K562 (cell line): ENCODE data around the gene GP1BB. TPM values are rescaled to one million over a fixed set of nuclear protein-coding genes. Genes with fewer than 3 reads are reported as not detected.

Experiments used
- EP400 ChIP-seq: fragments of 450-650 bp; IDR thresholded peaks from 2 replicates; pipeline ENCODE4 v1.6.1; 2017; ENCODE audit warnings: antibody characterized with exemption, mild to moderate bottlenecking, moderate library complexity
- EZH2 ChIP-seq: IDR thresholded peaks from 2 replicates; pipeline ENCODE4 v1.6.1; 2012; ENCODE audit warnings: low read depth, mild to moderate bottlenecking, inconsistent platforms, low read length, borderline replicate concordance
- FOXJ2 ChIP-seq: fragments of 200-800 bp; sonication (Bioruptor generic); IDR thresholded peaks from 2 replicates; pipeline ENCODE4 v1.6.1; 2016; ENCODE audit warnings: missing genetic modification characterization, missing compliant biosample characterization
- GTF2E2 ChIP-seq: fragments of 200-800 bp; sonication (Bioruptor generic); IDR thresholded peaks from 2 replicates; pipeline ENCODE4 v1.6.1; 2016; ENCODE audit warnings: missing genetic modification characterization, missing compliant biosample characterization
- JUNB ChIP-seq: fragments of 450-650 bp; formaldehyde crosslinking; conservative IDR thresholded peaks from 2 replicates; pipeline ENCODE4 v1.4.0; 2020; ENCODE audit warnings: mild to moderate bottlenecking
- KDM5B ChIP-seq: fragments of 200-600 bp; sonication (generic); IDR thresholded peaks from 2 replicates; pipeline ENCODE4 v1.6.1; 2012; ENCODE audit warnings: low read depth, mild to moderate bottlenecking, moderate library complexity, low read length, control low read depth, inconsistent platforms; ENCODE audit not compliant: insufficient replicate concordance
- LEF1 ChIP-seq: fragments of 450-650 bp; IDR thresholded peaks from 2 replicates; pipeline ENCODE4 v1.6.1; 2016; ENCODE audit warnings: mild to moderate bottlenecking
- NCOA2 ChIP-seq, 2 experiments: fragments of 450-650 bp; IDR thresholded peaks; 2 replicates each; pipeline ENCODE4 v1.6.1; 2018; ENCODE audit warnings: mild to moderate bottlenecking in 2 of 2, moderate library complexity in 1 of 2; ENCODE audit not compliant: partially characterized antibody in 2 of 2
- NELFE ChIP-seq: IDR thresholded peaks from 2 replicates; pipeline ENCODE4 v1.6.1; 2011; ENCODE audit warnings: mild to moderate bottlenecking; ENCODE audit not compliant: insufficient read depth, insufficient read length
- NR2F6 ChIP-seq: fragments of 450-650 bp; formaldehyde crosslinking; IDR thresholded peaks from 2 replicates; pipeline ENCODE4 v1.4.0; 2020; ENCODE audit warnings: mild to moderate bottlenecking
- PML ChIP-seq: IDR thresholded peaks from 2 replicates; pipeline ENCODE4 v1.6.1; 2012; ENCODE audit warnings: low read length, inconsistent platforms
- RFX5 ChIP-seq: IDR thresholded peaks from 2 replicates; pipeline ENCODE4 v1.6.1; 2011; ENCODE audit warnings: low read depth, mild to moderate bottlenecking, improper control_type of control experiment, low read length
- RHOXF2B ChIP-seq: fragments of 250-450 bp; sonication (Bioruptor Pico); conservative IDR thresholded peaks from 2 replicates; pipeline ENCODE4 v1.5.1; 2021
- SIN3A ChIP-seq, 2 experiments: fragments of 150-350 bp in 1 of 2; IDR thresholded peaks; 2 replicates each; pipeline ENCODE4 v1.6.1; 2011 to 2016; ENCODE audit warnings: borderline replicate concordance in 2 of 2, low read depth in 2 of 2, low read length in 2 of 2, mild to moderate bottlenecking in 2 of 2, moderate library complexity in 2 of 2; ENCODE audit not compliant: control insufficient read depth in 1 of 2
- SMAD4 ChIP-seq: fragments of 250-450 bp; sonication (Bioruptor Pico); conservative IDR thresholded peaks from 2 replicates; pipeline ENCODE4 v1.8.0; 2021; ENCODE audit warnings: inconsistent platforms, mild to moderate bottlenecking, moderate library complexity
- SRF ChIP-seq, 2 experiments: fragments of 250-450, 450-650 bp in 1 of 2; sonication (Bioruptor Pico) in 1 of 2; sonication (generic) in 1 of 2; formaldehyde crosslinking; IDR thresholded peaks; 2 replicates each; pipeline versions ENCODE4 v1.5.0 to v1.5.1; 2020 to 2022; ENCODE audit warnings: mild to moderate bottlenecking in 1 of 2, missing genetic modification reagents in 1 of 2
- SRSF9 ChIP-seq: fragments of 200-400 bp; formaldehyde crosslinking; IDR thresholded peaks from 2 replicates; pipeline ENCODE4 v1.6.1; 2017; ENCODE audit warnings: low read depth, low read length, borderline replicate concordance
- TFAP4 ChIP-seq: sonication (generic); formaldehyde crosslinking; IDR thresholded peaks from 2 replicates; pipeline ENCODE4 v1.8.0; 2022; ENCODE audit warnings: missing genetic modification reagents, mild to moderate bottlenecking, moderate library complexity, borderline replicate concordance
- THRAP3 ChIP-seq: fragments of 450-650 bp; IDR thresholded peaks from 2 replicates; pipeline ENCODE4 v1.6.1; 2016; ENCODE audit warnings: mild to moderate bottlenecking, inconsistent platforms, borderline replicate concordance
- ZNF121 ChIP-seq: sonication (generic); formaldehyde crosslinking; conservative IDR thresholded peaks from 2 replicates; pipeline ENCODE4 v1.8.0; 2022; ENCODE audit warnings: missing genetic modification reagents
- ZNF239 ChIP-seq: fragments of 250-450 bp; sonication (Bioruptor Pico); IDR thresholded peaks from 2 replicates; pipeline ENCODE4 v1.4.0; 2020; ENCODE audit warnings: mild to moderate bottlenecking
- ZNF347 ChIP-seq: fragments of 450-650 bp; formaldehyde crosslinking; IDR thresholded peaks from 2 replicates; pipeline ENCODE4 v1.4.0; 2020; ENCODE audit warnings: low read depth, mild to moderate bottlenecking, moderate library complexity
- ZNF431 ChIP-seq: sonication (generic); formaldehyde crosslinking; IDR thresholded peaks from 2 replicates; pipeline ENCODE4 v1.8.0; 2022; ENCODE audit warnings: mild to moderate bottlenecking, missing genetic modification reagents
- ZNF586 ChIP-seq: fragments of 450-650 bp; formaldehyde crosslinking; conservative IDR thresholded peaks from 2 replicates; pipeline ENCODE4 v1.4.0; 2020; ENCODE audit warnings: mild to moderate bottlenecking, moderate library complexity
- ZNF668 ChIP-seq: fragments of 250-450 bp; sonication (Bioruptor Pico); IDR thresholded peaks from 2 replicates; pipeline ENCODE4 v1.8.0; 2022; ENCODE audit warnings: mild to moderate bottlenecking, inconsistent platforms
- ZNF696 ChIP-seq: fragments of 250-450 bp; sonication (Bioruptor Pico); conservative IDR thresholded peaks from 2 replicates; pipeline ENCODE4 v1.4.0; 2020; ENCODE audit warnings: mild to moderate bottlenecking, moderate library complexity
- polyA plus RNA-seq, 8 experiments: library from polyadenylated mRNA; depleted of rRNA in 4 of 8; stranded (reverse) in 5 of 8; unstranded in 3 of 8; fragments of >200 nt; fragmentation: Nextera tagmentation in 2 of 8; fragmentation: Illumina TruSeq in 1 of 8; extraction: Ambion mirVana in 2 of 8; extraction: Trizol in 1 of 8; gene quantifications; 2 replicates each; pipeline versions ENCODE4 v1.2.1 to v1.2.3, GENCODE V29; 2011 to 2014; ENCODE audit warnings: inconsistent platforms in 1 of 8, missing spikeins in 1 of 8
- total RNA-seq, 7 experiments: library from RNA; depleted of rRNA in 6 of 7; stranded (reverse); fragments of >200 nt in 6 of 7; fragmentation: Illumina TruSeq in 2 of 7; extraction: Trizol in 2 of 7; gene quantifications; 2 replicates each; pipeline versions ENCODE4 v1.2.1 to v1.2.3, GENCODE V29; 2011 to 2021; ENCODE audit warnings: low replicate concordance in 1 of 7
- TF ChIP-seq, protein P1 (sequence below): sonication (generic); formaldehyde crosslinking; IDR thresholded peaks from 2 replicates; pipeline ENCODE4 v1.8.0; 2022; ENCODE audit warnings: mild to moderate bottlenecking, missing genetic modification reagents
- TF ChIP-seq, protein P2 (sequence below): fragments of 250-450 bp; sonication (Bioruptor Pico); IDR thresholded peaks from 2 replicates; pipeline ENCODE4 v1.8.0; 2021; ENCODE audit warnings: borderline replicate concordance, mild to moderate bottlenecking, moderate library complexity; ENCODE audit not compliant: poor library complexity, severe bottlenecking

The GP1BB gene
- total and polyA plus RNA-seq, 9 of the 15 experiments (the other 6 are each of a cell fraction or from before 2014, with no cell fraction given): 0.69 to 162 (median 2.8) TPM

DNA sequence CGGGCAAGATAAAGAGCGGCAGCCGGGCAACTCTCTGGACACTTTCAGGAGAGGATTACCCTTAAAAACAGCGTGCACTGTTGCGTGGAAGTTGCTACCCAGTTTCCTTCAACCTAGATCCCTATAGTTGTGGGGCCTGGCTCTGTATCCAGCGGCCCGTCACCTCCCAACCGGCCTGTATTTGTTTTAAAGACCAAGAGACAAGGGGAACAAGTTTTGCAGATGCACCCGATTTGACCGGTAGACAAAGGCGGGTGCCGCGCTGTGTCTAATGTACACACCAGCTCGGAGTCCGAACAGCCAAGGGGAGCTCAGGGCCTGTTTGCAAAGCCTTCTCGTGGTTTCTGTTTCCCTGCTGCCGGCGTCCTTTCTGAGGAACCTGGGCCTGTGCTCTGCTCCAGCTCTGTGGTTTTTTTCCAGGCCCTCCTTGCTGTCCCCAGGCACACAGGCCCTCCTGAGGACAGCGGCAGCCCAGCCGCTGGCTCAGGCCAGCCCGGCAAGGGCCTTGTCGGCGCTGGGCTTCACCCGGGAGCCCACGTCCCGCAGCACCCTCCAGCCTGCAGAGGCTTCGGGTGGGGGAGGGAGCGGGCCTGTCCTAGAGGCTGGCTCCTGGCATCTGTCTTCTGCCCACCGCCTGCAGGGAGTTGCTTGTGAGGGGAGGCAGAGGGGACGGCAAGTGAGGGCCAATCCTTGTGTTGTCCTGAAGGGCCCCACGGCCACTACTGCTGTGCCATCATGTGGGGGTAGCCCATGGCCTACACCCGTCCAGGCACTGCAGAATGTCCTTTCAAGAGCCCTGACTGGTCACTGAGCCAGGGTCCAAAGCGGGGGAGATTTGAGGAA, 38.6 kb downstream of the GP1BB start (continued):
- TF ChIP-seq ZNF239 (CRISPR knock-in tag) (no peak), RFX5 (no peak), ZNF668 (CRISPR knock-in tag) (no peak), NR2F6 (CRISPR knock-in tag) (no peak), ZNF431 (no peak), EP400 (no peak), SRSF9 (no peak), SIN3A (IDR thresholded peaks at IDR 0.05; ENCODE audit: borderline replicate concordance in 2 of 2, control insufficient read depth in 1 of 2, low read depth in 2 of 2, low read length in 2 of 2) (peak in 1 of 2 experiments; percentile 46; a peak in 1 of 4 replicates), THRAP3 (no peak), ZNF586 (peak; percentile 64; the same call in 1 of the 2 replicates), SRF (CRISPR knock-in tag; IDR thresholded peaks at IDR 0.05) (0 out of 4 replicates have a peak, but pooled peaks of 1 of the 2 experiments have one; percentile 53), PML (0 out of 2 replicates have a peak, but pooled peaks have one; percentile 33), EZH2 (no peak), NELFE (no peak), ZNF121 (CRISPR knock-in tag) (no peak), FOXJ2 (tag) (no peak), ZNF347 (CRISPR knock-in tag) (no peak), NCOA2 (IDR thresholded peaks at IDR 0.05; ENCODE audit: partially characterized antibody in 2 of 2) (no peak), RHOXF2B (CRISPR knock-in tag) (no peak), GTF2E2 (tag) (no peak), KDM5B (peak; percentile 43), SMAD4 (CRISPR knock-in tag) (no peak), JUNB (CRISPR knock-in tag) (no peak), TFAP4 (no peak), LEF1 (no peak), ZNF696 (CRISPR knock-in tag) (no peak)
- TF ChIP-seq, protein P1, sequence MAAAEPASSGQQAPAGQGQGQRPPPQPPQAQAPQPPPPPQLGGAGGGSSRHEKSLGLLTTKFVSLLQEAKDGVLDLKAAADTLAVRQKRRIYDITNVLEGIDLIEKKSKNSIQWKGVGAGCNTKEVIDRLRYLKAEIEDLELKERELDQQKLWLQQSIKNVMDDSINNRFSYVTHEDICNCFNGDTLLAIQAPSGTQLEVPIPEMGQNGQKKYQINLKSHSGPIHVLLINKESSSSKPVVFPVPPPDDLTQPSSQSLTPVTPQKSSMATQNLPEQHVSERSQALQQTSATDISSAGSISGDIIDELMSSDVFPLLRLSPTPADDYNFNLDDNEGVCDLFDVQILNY (CRISPR knock-in tag): no peak
- TF ChIP-seq, protein P2, sequence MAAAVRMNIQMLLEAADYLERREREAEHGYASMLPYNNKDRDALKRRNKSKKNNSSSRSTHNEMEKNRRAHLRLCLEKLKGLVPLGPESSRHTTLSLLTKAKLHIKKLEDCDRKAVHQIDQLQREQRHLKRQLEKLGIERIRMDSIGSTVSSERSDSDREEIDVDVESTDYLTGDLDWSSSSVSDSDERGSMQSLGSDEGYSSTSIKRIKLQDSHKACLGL (CRISPR knock-in tag): no peak
